ENCODE measurements around the gene LINC01488.

GRCh38 chr11:69521457-69521856 is 40.0 kb downstream of the LINC01488 start:
- TF ChIP-seq POLR2A (IDR thresholded peaks at IDR 0.05) (no peak), CTCF (IDR thresholded peaks at IDR 0.05) (no peak)

All from Peyer's patch (tissue), 4 donors.